HCT116 (cell line): ENCODE measurements around the gene LRRC4B. TPM values are rescaled to one million over a fixed set of nuclear protein-coding genes. Genes with fewer than 3 reads are reported as not detected.

Source experiments
- ATAC-seq: fragments of 200-7000 bp; cut with Tn5 transposase; 2 replicates; pipeline ENCODE4 v1.9.1; 2020; ENCODE audit warnings: mild to moderate bottlenecking, moderate library complexity
- BruUV-seq: library from RNA; stranded (reverse); fragments of 400-500 nt; replicated peaks from 2 replicates; lab custom pipeline; 2021; lab: Mats Ljungman, UMichigan
- CTCF ChIA-PET: fragments of 300-600 bp; sonication (Branson Sonifier 250); formaldehyde crosslinking; loops from one replicate; lab custom pipeline; 2021; ENCODE audit warnings: antibody characterized with exemption; lab: Charles Lee
- POLR2A ChIA-PET: fragments of 300-600, 350-600 bp; sonication (Branson Sonifier 250); formaldehyde crosslinking; loops from one replicate; lab custom pipeline; 2021; ENCODE audit warnings: antibody characterized with exemption; lab: Charles Lee
- RAD21 ChIA-PET, 2 experiments: fragments of 300-600 bp; sonication (Branson Sonifier 250); formaldehyde crosslinking; loops; one replicate each; lab custom pipeline; 2023; ENCODE audit warnings: low total read pairs in 2 of 2; ENCODE audit not compliant: uncharacterized antibody in 2 of 2, unreplicated experiment in 2 of 2, low non-redundant PET in 1 of 2; lab: Charles Lee
- DNase-seq: peaks from one replicate; pipeline ENCODE4 v3.0.0-alpha.2; 2010; ENCODE audit warnings: low read depth, low spot score
- H2AFZ ChIP-seq: fragments of 200-600 bp; shearing (Covaris generic), sonication (generic); 2 replicates; pipeline ENCODE4 v1.6.1; 2017; ENCODE audit warnings: low read depth, mixed run types, mixed read lengths, antibody characterized with exemption, low read length; ENCODE audit not compliant: poor library complexity, severe bottlenecking
- H3K27ac ChIP-seq: 2 replicates; pipeline ENCODE4 v1.5.1; 2012; ENCODE audit warnings: low read depth, low read length
- H3K27me3 ChIP-seq: fragments of 200-600 bp; sonication (generic); 2 replicates; pipeline ENCODE4 v1.6.1; 2016; ENCODE audit warnings: mixed run types, low read length, mixed read lengths; ENCODE audit not compliant: insufficient read depth
- H3K36me3 ChIP-seq, 2 experiments: fragments of 200-500 bp in 1 of 2; fragments of 200-600 bp in 1 of 2; sonication (Bioruptor generic) in 1 of 2; sonication (generic) in 1 of 2; 2 replicates each; pipeline versions ENCODE4 v1.5.1 to v1.6.1; 2014 to 2016; ENCODE audit warnings: low read length in 2 of 2, inconsistent platforms in 1 of 2, mixed read lengths in 1 of 2, mixed run types in 1 of 2; ENCODE audit not compliant: insufficient read depth in 2 of 2, control insufficient read depth in 1 of 2
- H3K4me1 ChIP-seq, 2 experiments: fragments of 200-600 bp in 1 of 2; sonication (generic) in 1 of 2; 2 replicates each; pipeline versions ENCODE4 v1.5.1 to v1.6.1; 2012 to 2017; ENCODE audit warnings: low read length in 2 of 2, inconsistent platforms in 1 of 2, mild to moderate bottlenecking in 1 of 2, mixed read lengths in 1 of 2, mixed run types in 1 of 2, moderate library complexity in 1 of 2; ENCODE audit not compliant: insufficient read depth in 2 of 2, control insufficient read depth in 1 of 2
- H3K4me2 ChIP-seq: fragments of 200-600 bp; sonication (generic); 2 replicates; pipeline ENCODE4 v1.6.1; 2017; ENCODE audit warnings: mixed run types, low read length, mixed read lengths
- H3K4me3 ChIP-seq, 2 experiments: fragments of 200-600 bp in 1 of 2; sonication (generic) in 1 of 2; replicated peaks in 1 of 2; 2 replicates each; pipeline ENCODE4 v1.5.1; 2011 to 2016; ENCODE audit warnings: low read length in 2 of 2, control low read depth in 1 of 2, low read depth in 1 of 2, mild to moderate bottlenecking in 1 of 2, mixed read lengths in 1 of 2, mixed run types in 1 of 2
- H3K79me2 ChIP-seq: fragments of 200-600 bp; sonication (generic); 2 replicates; pipeline ENCODE4 v1.6.1; 2017; ENCODE audit warnings: mild to moderate bottlenecking, mixed run types, low read length, moderate library complexity, mixed read lengths; ENCODE audit not compliant: insufficient read depth
- H3K9ac ChIP-seq: fragments of 200-600 bp; sonication (generic); 2 replicates; pipeline ENCODE4 v1.6.1; 2016; ENCODE audit warnings: low read length, mixed read lengths
- H3K9me2 ChIP-seq: fragments of 200-600 bp; sonication (generic), shearing (Covaris generic); 2 replicates; pipeline ENCODE4 v1.6.1; 2017; ENCODE audit warnings: mixed run types, mild to moderate bottlenecking, moderate library complexity; ENCODE audit not compliant: insufficient read depth
- H3K9me3 ChIP-seq, 2 experiments: fragments of 200-500 bp in 1 of 2; fragments of 200-600 bp in 1 of 2; sonication (Bioruptor generic) in 1 of 2; sonication (generic) in 1 of 2; 2 replicates each; pipeline ENCODE4 v1.6.1; 2014 to 2017; ENCODE audit warnings: low read length in 2 of 2, mixed read lengths in 2 of 2, inconsistent platforms in 1 of 2, low read depth in 1 of 2, mild to moderate bottlenecking in 1 of 2, mixed run types in 1 of 2, moderate library complexity in 1 of 2; ENCODE audit not compliant: control insufficient read depth in 1 of 2, insufficient read depth in 1 of 2
- H4K20me1 ChIP-seq: fragments of 200-600 bp; sonication (generic), shearing (Covaris generic); 2 replicates; pipeline ENCODE4 v1.6.1; 2017; ENCODE audit warnings: mixed run types, mild to moderate bottlenecking, moderate library complexity; ENCODE audit not compliant: insufficient read depth
- CBX3 ChIP-seq: IDR thresholded peaks from 2 replicates; pipeline ENCODE4 v1.6.1; 2012; ENCODE audit warnings: low read depth
- EZH2phosphoT487 ChIP-seq: fragments of 200-600 bp; IDR thresholded peaks from 2 replicates; pipeline ENCODE4 v1.6.1; 2018; ENCODE audit warnings: antibody characterized with exemption, borderline replicate concordance
- YY1 ChIP-seq: IDR thresholded peaks from 2 replicates; pipeline ENCODE4 v1.6.1; 2011; ENCODE audit warnings: low read length, low read depth, moderate library complexity, mild to moderate bottlenecking; ENCODE audit not compliant: insufficient replicate concordance; ENCODE audit errors: extremely low read depth
- ZNF274 ChIP-seq: fragments of 200-500 bp; sonication (Bioruptor generic); IDR thresholded peaks from 2 replicates; pipeline ENCODE4 v1.6.1; 2014; ENCODE audit warnings: mild to moderate bottlenecking, low read depth, low read length, inconsistent platforms
- intact Hi-C: fragments of 100-400 bp; cut with micrococcal nuclease; formaldehyde crosslinking; loops from 2 replicates; pipeline ENCODE4 v1.10.0; 2022
- total RNA-seq: library from RNA; stranded (reverse); gene quantifications from one replicate; pipeline ENCODE4 v1.2.1, GENCODE V29; 2021; ENCODE audit not compliant: unreplicated experiment
- TF ChIP-seq, protein P1 (sequence below): IDR thresholded peaks from 2 replicates; pipeline ENCODE4 v1.6.1; 2012; ENCODE audit warnings: low read depth

LRRC4B gene
- total RNA-seq, 1 experiment from 2014 or later = 0.89 TPM

DNA sequence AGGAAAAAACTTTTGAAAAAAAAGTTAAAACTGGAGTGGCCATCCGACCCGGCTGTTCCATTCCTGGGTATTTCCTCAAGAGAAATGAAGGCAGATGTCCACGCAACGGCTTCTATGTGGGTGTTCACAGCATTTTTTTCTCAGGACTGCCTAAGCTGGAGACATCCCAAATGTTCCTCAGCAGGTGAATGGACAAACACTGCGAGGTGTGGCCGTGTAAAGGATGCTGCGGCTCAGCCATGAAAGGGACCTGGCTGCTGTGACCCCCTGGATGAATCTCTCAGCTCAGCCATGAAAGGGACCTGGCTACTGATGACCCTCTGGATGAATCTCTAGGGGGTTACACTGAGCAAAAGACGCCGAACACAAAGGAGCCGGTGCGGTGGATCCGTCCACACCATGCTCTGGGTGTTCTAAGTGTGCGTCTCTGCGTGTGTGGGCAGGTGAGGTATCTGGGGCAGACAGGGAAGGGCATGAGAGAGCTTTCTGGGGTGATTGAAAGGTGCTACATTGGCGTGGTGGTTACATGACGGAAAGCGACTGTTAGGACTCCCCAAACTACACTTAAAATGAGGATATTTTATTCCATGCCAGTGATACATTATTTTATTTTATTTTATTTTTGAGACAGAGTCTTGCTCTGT lies 47.3 kb downstream of the LRRC4B start:
- TF ChIP-seq CBX3 (no peak), ZNF274 (no peak), EZH2phosphoT487 (no peak), YY1 (no peak)
- POLR2A ChIA-PET = no interaction called here
- Histone ChIP-seq H2AFZ (no peak overlapping the region), H3K9ac (no peak overlapping the region), H3K79me2 (no peaks in the 10 kb centered on the region), H3K4me3 (no peak overlapping the region), H3K27ac (no peak overlapping the region), H4K20me1 (no peaks in the 10 kb centered on the region), H3K9me3 (no peaks in the 10 kb centered on the region), H3K27me3 (no peaks in the 10 kb centered on the region), H3K4me2 (no peak overlapping the region), H3K4me1 (no peaks in the 10 kb centered on the region), H3K9me2 (no peaks in the 10 kb centered on the region), H3K36me3 (no peaks in the 10 kb centered on the region)
- intact Hi-C loops = no loop called here
- no TSS peak for BruUV-seq
- ATAC-seq = no peak
- CTCF ChIA-PET = no interaction called here
- DNase-seq = no peak
- RAD21 ChIA-PET = no interaction called here

DNA sequence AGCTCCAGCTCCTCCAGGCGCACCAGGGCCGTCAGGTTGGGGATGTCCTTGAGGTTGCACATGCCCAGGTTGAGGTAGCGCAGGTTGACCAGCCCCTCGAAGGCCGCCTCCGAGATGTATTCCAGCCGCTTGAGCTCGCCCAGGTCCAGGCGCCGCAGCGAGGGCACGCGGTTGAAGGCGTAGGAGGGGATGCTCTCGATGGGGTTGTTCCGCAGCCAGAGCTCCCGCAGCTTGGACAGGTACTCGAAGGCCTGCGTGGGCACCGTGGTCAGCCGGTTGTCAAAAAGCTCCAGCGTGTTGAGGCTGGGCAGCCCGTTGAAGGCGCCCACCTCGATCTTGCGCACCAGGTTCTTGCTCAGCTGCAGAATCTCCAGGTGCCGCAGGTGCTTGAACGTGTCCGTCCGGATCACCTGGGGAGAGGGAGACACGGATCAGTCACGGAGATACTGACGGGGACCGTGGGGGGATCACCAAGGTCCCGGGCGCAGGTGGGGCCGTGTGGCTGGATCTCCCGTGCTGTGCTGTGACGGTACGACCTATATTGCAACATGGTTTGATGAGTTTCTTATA lies 49.1 kb downstream of the LRRC4B start:
- H3K79me2 ChIP-seq = no peaks in the 10 kb centered on the region
- POLR2A ChIA-PET = no interaction called here
- CTCF ChIA-PET = no interaction called here
- no peak overlapping the region; the same call in 1 of the 2 replicates for H3K27ac ChIP-seq
- H3K9me2 ChIP-seq = no peaks in the 10 kb centered on the region
- no peak overlapping the region for H3K9ac ChIP-seq
- ATAC-seq (no peak), DNase-seq (no peak)
- H3K4me2 ChIP-seq = no peak overlapping the region
- no peak overlapping the region for H3K4me3 ChIP-seq
- no peaks in the 10 kb centered on the region for H3K4me1 ChIP-seq
- BruUV-seq = no TSS peak
- intact Hi-C loops = no loop called here
- RAD21 ChIA-PET = no interaction called here
- H3K36me3 ChIP-seq = no peaks in the 10 kb centered on the region
- H3K27me3 ChIP-seq = no peaks in the 10 kb centered on the region
- TF ChIP-seq, protein P1, sequence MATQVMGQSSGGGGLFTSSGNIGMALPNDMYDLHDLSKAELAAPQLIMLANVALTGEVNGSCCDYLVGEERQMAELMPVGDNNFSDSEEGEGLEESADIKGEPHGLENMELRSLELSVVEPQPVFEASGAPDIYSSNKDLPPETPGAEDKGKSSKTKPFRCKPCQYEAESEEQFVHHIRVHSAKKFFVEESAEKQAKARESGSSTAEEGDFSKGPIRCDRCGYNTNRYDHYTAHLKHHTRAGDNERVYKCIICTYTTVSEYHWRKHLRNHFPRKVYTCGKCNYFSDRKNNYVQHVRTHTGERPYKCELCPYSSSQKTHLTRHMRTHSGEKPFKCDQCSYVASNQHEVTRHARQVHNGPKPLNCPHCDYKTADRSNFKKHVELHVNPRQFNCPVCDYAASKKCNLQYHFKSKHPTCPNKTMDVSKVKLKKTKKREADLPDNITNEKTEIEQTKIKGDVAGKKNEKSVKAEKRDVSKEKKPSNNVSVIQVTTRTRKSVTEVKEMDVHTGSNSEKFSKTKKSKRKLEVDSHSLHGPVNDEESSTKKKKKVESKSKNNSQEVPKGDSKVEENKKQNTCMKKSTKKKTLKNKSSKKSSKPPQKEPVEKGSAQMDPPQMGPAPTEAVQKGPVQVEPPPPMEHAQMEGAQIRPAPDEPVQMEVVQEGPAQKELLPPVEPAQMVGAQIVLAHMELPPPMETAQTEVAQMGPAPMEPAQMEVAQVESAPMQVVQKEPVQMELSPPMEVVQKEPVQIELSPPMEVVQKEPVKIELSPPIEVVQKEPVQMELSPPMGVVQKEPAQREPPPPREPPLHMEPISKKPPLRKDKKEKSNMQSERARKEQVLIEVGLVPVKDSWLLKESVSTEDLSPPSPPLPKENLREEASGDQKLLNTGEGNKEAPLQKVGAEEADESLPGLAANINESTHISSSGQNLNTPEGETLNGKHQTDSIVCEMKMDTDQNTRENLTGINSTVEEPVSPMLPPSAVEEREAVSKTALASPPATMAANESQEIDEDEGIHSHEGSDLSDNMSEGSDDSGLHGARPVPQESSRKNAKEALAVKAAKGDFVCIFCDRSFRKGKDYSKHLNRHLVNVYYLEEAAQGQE = no peak
- no peak overlapping the region for H2AFZ ChIP-seq
- no peaks in the 10 kb centered on the region for H3K9me3 ChIP-seq
- H4K20me1 ChIP-seq = no peaks in the 10 kb centered on the region
